NB4 (cell line): Measurements from ENCODE around the gene CNTNAP2.

Experiments used
- DNase-seq: peaks from one replicate; pipeline ENCODE4 v3.0.0; 2010; ENCODE audit warnings: low read depth
- H3K4me3 ChIP-seq: one replicate; pipeline ENCODE4 v1.5.1; 2011; ENCODE audit warnings: mild to moderate bottlenecking, low read depth, low read length, moderate library complexity
- MYC ChIP-seq: IDR thresholded peaks from 2 replicates; pipeline ENCODE4 v1.6.1; 2011; ENCODE audit warnings: low read depth, low read length
- POLR2A ChIP-seq: IDR thresholded peaks from 2 replicates; pipeline ENCODE4 v1.6.1; 2011; ENCODE audit warnings: mild to moderate bottlenecking; ENCODE audit not compliant: insufficient read length; ENCODE audit errors: extremely low read depth
- TF ChIP-seq, protein P1 (sequence below): IDR thresholded peaks from one replicate; pipeline ENCODE4 v1.5.1; 2012; ENCODE audit warnings: low read depth, low read length
- TF ChIP-seq, protein P2 (sequence below): IDR thresholded peaks from 2 replicates; pipeline ENCODE4 v1.6.1; 2011; ENCODE audit warnings: low read depth, low read length

The CNTNAP2 gene

DNA sequence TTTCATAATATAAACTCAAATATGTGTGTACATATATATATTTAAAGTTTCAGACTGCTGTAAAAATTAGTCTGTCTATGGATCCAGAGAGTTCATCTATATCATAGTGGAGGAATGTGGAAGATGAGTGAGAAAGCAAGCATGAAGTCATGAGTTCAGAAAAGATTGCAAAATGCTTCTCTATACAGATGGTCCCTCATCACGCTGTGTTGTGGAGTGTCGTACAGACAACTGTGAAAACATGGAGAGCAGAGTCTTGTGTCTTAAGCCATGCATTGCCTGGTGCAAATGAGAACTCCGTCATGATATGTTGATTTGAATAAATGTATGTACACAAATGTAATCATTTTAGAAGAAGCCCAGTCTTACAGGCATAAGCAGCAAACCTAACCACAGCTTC is 316.9 kb downstream of the CNTNAP2 start:
- DNase-seq, result no peak
- TF ChIP-seq POLR2A (no peak), MYC (no peak)
- TF ChIP-seq, protein P1, sequence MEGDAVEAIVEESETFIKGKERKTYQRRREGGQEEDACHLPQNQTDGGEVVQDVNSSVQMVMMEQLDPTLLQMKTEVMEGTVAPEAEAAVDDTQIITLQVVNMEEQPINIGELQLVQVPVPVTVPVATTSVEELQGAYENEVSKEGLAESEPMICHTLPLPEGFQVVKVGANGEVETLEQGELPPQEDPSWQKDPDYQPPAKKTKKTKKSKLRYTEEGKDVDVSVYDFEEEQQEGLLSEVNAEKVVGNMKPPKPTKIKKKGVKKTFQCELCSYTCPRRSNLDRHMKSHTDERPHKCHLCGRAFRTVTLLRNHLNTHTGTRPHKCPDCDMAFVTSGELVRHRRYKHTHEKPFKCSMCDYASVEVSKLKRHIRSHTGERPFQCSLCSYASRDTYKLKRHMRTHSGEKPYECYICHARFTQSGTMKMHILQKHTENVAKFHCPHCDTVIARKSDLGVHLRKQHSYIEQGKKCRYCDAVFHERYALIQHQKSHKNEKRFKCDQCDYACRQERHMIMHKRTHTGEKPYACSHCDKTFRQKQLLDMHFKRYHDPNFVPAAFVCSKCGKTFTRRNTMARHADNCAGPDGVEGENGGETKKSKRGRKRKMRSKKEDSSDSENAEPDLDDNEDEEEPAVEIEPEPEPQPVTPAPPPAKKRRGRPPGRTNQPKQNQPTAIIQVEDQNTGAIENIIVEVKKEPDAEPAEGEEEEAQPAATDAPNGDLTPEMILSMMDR, result no peak
- TF ChIP-seq, protein P2, sequence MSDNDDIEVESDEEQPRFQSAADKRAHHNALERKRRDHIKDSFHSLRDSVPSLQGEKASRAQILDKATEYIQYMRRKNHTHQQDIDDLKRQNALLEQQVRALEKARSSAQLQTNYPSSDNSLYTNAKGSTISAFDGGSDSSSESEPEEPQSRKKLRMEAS, result no peak
- H3K4me3 ChIP-seq, result no peak overlapping the region

DNA sequence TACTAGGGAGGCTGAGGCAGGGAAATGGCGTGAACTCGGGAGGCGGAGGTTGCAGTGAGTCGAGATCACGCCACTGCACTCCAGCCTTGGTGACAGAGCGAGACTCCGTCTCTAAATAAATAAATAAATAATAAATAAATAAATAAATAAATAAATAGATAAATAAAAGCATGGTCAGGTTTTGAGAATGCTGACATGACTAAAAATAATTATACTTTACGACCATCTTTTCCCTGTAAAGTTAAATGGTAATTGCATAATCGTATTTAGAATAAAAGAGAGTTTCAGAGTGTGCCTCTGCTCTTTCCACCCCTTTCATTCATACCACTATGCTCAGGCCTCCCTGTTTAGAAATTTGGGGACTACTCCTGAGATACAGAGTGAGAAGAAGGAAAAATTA is 326.5 kb downstream of the CNTNAP2 start:
- no peak overlapping the region for H3K4me3 ChIP-seq
- no peak for DNase-seq
- TF ChIP-seq, protein P2, result no peak
- TF ChIP-seq MYC, result no peak
- TF ChIP-seq, protein P1, result no peak
- no peak for TF ChIP-seq POLR2A

DNA sequence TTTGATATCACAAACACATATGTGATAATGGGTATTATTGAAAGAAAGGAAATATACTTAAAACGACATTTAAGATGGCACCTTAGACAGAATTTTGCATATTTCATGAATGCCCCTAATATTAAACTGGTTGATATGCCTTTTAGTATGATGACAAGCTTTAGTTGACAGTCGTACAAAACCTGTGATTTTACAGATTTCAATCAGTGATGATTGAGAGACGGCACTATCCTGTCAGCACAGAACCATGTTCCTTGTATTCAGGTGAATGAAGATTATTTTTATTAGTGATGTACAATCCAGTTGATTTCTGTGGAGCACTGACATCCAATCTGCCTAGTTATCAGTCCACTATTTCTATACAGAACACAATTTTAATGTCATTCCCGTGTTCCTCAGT is 333.0 kb downstream of the CNTNAP2 start:
- H3K4me3 ChIP-seq, result no peak overlapping the region
- TF ChIP-seq POLR2A (no peak), MYC (no peak)
- TF ChIP-seq, protein P1, result no peak
- TF ChIP-seq, protein P2, result no peak
- no peak for DNase-seq

DNA sequence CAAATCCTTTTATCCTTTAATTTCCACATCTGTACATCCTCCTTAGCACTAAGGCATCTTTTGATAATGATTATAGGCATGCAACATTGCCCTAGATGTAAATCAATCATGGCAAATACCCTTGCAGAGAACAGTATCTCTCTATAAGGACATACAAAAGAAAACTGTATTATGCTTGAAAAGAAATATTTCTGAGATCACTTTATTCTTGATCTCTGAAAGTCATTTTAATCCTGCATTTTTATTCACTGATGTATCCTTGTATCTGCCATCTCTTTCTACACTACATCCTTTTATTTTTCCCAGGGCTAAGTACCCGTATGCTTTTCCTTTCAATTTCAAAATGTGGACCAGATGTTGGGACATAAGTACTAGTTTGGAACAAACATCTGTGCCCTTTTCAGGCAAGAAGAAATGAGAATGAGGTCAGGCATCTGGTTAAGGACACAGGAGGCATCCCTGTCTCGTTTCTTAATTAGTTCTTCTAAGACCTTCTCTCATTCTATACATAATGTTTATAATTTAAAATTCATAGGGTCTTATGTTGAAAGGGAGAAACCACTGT is 338.6 kb downstream of the CNTNAP2 start:
- TF ChIP-seq, protein P2, result no peak
- no peak for TF ChIP-seq POLR2A
- TF ChIP-seq, protein P1, result no peak
- TF ChIP-seq MYC, result no peak
- H3K4me3 ChIP-seq, result no peak overlapping the region
- DNase-seq, result no peak

DNA sequence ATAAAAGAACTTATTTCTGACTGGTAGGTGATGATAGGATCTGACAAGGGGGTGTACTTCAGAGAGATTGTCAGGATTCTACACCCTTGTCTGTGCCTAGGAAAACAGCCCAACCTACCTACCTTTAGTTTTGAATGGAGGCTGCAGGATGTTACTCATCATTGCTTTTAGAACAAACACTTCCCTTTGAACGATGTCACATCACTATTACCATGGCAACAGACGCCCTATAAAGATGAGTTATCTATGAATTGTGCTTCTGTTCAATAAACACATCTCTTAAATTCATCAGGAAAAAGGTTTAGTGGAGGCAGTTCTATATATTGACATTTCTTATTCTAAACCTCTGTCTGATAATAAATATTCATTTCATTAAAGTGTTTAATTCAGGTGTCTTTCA is 362.4 kb downstream of the CNTNAP2 start:
- H3K4me3 ChIP-seq, result no peak overlapping the region
- TF ChIP-seq, protein P1, result no peak
- TF ChIP-seq, protein P2, result no peak
- TF ChIP-seq MYC (no peak), POLR2A (no peak)
- no peak for DNase-seq

DNA sequence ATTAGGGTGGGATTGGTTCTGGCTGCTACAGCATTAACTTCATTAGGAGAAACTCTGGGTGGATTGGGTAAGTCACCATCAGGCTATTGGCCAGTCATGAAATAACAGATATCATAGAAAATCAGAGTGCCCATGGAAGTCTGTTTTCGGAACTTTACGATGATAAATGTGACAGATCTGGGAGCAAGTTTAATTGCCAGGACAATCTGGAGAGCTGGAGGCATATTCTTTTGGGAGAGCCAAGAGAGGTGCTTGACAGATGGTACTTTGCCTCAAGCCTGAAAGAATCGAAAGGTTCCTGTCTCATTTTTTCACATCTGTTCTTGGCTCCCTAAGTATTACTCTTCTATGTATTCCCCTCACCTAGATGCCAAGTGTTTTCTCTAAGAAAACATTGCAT is 369.9 kb downstream of the CNTNAP2 start:
- TF ChIP-seq, protein P1, result no peak
- TF ChIP-seq, protein P2, result no peak
- TF ChIP-seq MYC (no peak), POLR2A (no peak)
- no peak overlapping the region for H3K4me3 ChIP-seq
- no peak for DNase-seq
